Erythroblast (primary cell): ENCODE measurements around the gene CTNNA1.

ENCODE experiments used
- GATA1 ChIP-seq: IDR thresholded peaks from 2 replicates; pipeline ENCODE4 v1.6.1; 2011; ENCODE audit warnings: low read depth, mild to moderate bottlenecking, control low read depth, low read length, moderate library complexity
- POLR2A ChIP-seq: IDR thresholded peaks from 2 replicates; pipeline ENCODE4 v1.6.1; 2011; ENCODE audit warnings: mild to moderate bottlenecking, low read length

DNA sequence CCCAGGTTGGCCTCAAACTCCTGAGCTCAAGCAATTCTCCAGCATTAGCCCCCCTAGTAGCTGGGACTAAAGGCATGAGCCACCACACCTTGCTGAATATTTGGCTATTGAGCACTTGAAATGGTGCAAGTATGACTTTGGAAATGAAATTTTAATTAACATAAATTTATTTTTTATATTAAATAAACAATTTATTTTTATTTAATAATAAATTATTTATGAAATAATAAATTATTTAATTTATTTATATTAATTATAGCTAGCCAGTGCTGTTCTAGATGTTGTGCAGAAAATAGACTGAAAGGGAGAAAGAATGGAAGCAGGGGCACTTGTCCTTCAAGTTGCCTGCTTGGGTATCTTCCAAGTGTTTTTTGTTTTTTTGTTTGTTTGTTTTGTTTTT lies 40.0 kb upstream of the CTNNA1 start:
- TF ChIP-seq POLR2A (no peak), GATA1 (no peak)
